ENCODE measurements around the gene DPYD. TPM values are rescaled to one million over a fixed set of nuclear protein-coding genes. Genes with fewer than 3 reads are reported as not detected.

Gene DPYD
- total and polyA plus RNA-seq, 10 of the 15 experiments (the other 5 are each of a cell fraction or from before 2014, with no cell fraction given) = 5.7 to 23.8 (median 10.2) TPM

- TF ChIP-seq YY1 (IDR thresholded peaks at IDR 0.05; ENCODE audit: low read depth, low read length) = no peak
- no peak for TF ChIP-seq POLR2AphosphoS2 (IDR thresholded peaks at IDR 0.05; ENCODE audit: low read depth, low read length)
- TF ChIP-seq ZNF24 (IDR thresholded peaks at IDR 0.05) = 0 out of 2 replicates have a peak, but pooled peaks have one; percentile 16
- peak; percentile 17; the same call in 1 of the 2 replicates for TF ChIP-seq BCL11A (IDR thresholded peaks at IDR 0.05; ENCODE audit: low read depth, low read length)
- no peak for TF ChIP-seq TBL1XR1 (IDR thresholded peaks at IDR 0.05; ENCODE audit: low read depth, low read length)
- no peak for TF ChIP-seq CBX3 (IDR thresholded peaks at IDR 0.05; ENCODE audit: borderline replicate concordance, low read depth)
- no peak for TF ChIP-seq GATAD2B (conservative IDR thresholded peaks at IDR 0.05; ENCODE audit: low read depth)
- TF ChIP-seq TCF7 (IDR thresholded peaks at IDR 0.05; ENCODE audit: borderline replicate concordance) = no peak
- no peak for TF ChIP-seq PAX8 (IDR thresholded peaks at IDR 0.05)
- no peak for TF ChIP-seq RCOR1 (conservative IDR thresholded peaks at IDR 0.05; ENCODE audit: low read depth, low read length)
- no peak for TF ChIP-seq WRNIP1 (IDR thresholded peaks at IDR 0.05; ENCODE audit: borderline replicate concordance, low read depth, low read length)
- TF ChIP-seq JUNB (IDR thresholded peaks at IDR 0.05) = 0 out of 2 replicates have a peak, but pooled peaks have one; percentile 38
- no peak for TF ChIP-seq ZBTB33 (IDR thresholded peaks at IDR 0.05)
- no peak for TF ChIP-seq SP1 (IDR thresholded peaks at IDR 0.05; ENCODE audit: low read depth, low read length)
- TF ChIP-seq FOS (IDR thresholded peaks at IDR 0.05; ENCODE audit: borderline replicate concordance, extremely low read depth, insufficient read length) = no peak
- no peak for TF ChIP-seq SRF (IDR thresholded peaks at IDR 0.05; ENCODE audit: low read depth in 2 of 2, low read length in 2 of 2)
- peak; percentile 72 to 79; a peak in 3 of 4 replicates for TF ChIP-seq IKZF2 (IDR thresholded peaks at IDR 0.05)
- TF ChIP-seq E4F1 (IDR thresholded peaks at IDR 0.05; ENCODE audit: borderline replicate concordance, partially characterized antibody) = no peak
- no peak for TF ChIP-seq ZSCAN29 (IDR thresholded peaks at IDR 0.05)
- no peak for TF ChIP-seq POLR2A (IDR thresholded peaks at IDR 0.05; ENCODE audit: low read depth, low read length)
- TF ChIP-seq ASH2L (IDR thresholded peaks at IDR 0.05; ENCODE audit: borderline replicate concordance, low read depth) = no peak
- TF ChIP-seq JUND (IDR thresholded peaks at IDR 0.05; ENCODE audit: low read depth, low read length) = no peak
- no peak for TF ChIP-seq TAF1 (IDR thresholded peaks at IDR 0.05; ENCODE audit: borderline replicate concordance, low read depth, low read length)
- no peak for TF ChIP-seq ATF3 (IDR thresholded peaks at IDR 0.05; ENCODE audit: borderline replicate concordance, extremely low read depth, low read depth, low read length)
- no peak for TF ChIP-seq NRF1 (conservative IDR thresholded peaks at IDR 0.05; ENCODE audit: low read depth, low read length)
Measured at GRCh38 chr1:97791251-97791650, 129.6 kb downstream of the DPYD start (continued).

Measured in GM12878 (cell line).